ENCODE data around the gene CERS5. TPM values are rescaled to one million over a fixed set of nuclear protein-coding genes. Genes with fewer than 3 reads are reported as not detected.

Gene CERS5
- total and polyA plus RNA-seq, 10 of the 15 experiments (the other 5 are each of a cell fraction or from before 2014, with no cell fraction given), result 6.8 to 50.1 (median 31.8) TPM

- no peaks in the 10 kb centered on the region for H3K4me1 ChIP-seq (ENCODE audit: control insufficient read depth, insufficient read depth, low read length)
- ChIA-PET CTCF (interaction anchor here (0.9 to 1.7 kb wide), 8 partner anchors 14 to 151 kb away, joined by 3 to 5 read pairs (median 4); partner anchors contain the start of gene LIMA1), POLR2A (no interaction called here), SMC1A (ENCODE audit: uncharacterized antibody, unreplicated experiment) (interaction anchor here (0.7 to 1.6 kb wide), 6 partner anchors 9 to 579 kb away, joined by 3 to 7 read pairs (median 5); no protein-coding TSS in a partner anchor), RAD21 (ENCODE audit: unreplicated experiment) (interaction anchor here (0.9 to 1.6 kb wide), 2 partner anchors 9 to 17 kb away, joined by 3 to 4 read pairs; no protein-coding TSS in a partner anchor)
- peaks cover 3 to 14% of the 10 kb centered on the region in 2 experiments for H3K36me3 ChIP-seq (ENCODE audit: control insufficient read depth in 2 of 2, insufficient read depth in 2 of 2, low read length in 1 of 2)
- no peaks in the 10 kb centered on the region for H3K9me3 ChIP-seq (replicated peaks; ENCODE audit: control insufficient read depth, insufficient read depth, low read length)
- in situ Hi-C loops (cut with MboI) (no loop called here), intact Hi-C loops (cut with micrococcal nuclease; ENCODE audit: unreplicated experiment) (no loop called here)
- TF ChIP-seq ZBED1 (IDR thresholded peaks at IDR 0.05; ENCODE audit: borderline replicate concordance), result no peak
- no peak for TF ChIP-seq NFXL1 (IDR thresholded peaks at IDR 0.05; ENCODE audit: borderline replicate concordance)
- TF ChIP-seq CBX5 (IDR thresholded peaks at IDR 0.05; ENCODE audit: low read depth), result no peak
- TF ChIP-seq STAT3 (IDR thresholded peaks at IDR 0.05; ENCODE audit: low read depth, low read length), result no peak
- TF ChIP-seq POLR2A (IDR thresholded peaks at IDR 0.05; ENCODE audit: low read depth, low read length), result no peak
- no peak for TF ChIP-seq YY1 (IDR thresholded peaks at IDR 0.05; ENCODE audit: low read depth, low read length)
- no peak for TF ChIP-seq TARDBP (IDR thresholded peaks at IDR 0.05; ENCODE audit: borderline replicate concordance)
- TF ChIP-seq, protein P1, sequence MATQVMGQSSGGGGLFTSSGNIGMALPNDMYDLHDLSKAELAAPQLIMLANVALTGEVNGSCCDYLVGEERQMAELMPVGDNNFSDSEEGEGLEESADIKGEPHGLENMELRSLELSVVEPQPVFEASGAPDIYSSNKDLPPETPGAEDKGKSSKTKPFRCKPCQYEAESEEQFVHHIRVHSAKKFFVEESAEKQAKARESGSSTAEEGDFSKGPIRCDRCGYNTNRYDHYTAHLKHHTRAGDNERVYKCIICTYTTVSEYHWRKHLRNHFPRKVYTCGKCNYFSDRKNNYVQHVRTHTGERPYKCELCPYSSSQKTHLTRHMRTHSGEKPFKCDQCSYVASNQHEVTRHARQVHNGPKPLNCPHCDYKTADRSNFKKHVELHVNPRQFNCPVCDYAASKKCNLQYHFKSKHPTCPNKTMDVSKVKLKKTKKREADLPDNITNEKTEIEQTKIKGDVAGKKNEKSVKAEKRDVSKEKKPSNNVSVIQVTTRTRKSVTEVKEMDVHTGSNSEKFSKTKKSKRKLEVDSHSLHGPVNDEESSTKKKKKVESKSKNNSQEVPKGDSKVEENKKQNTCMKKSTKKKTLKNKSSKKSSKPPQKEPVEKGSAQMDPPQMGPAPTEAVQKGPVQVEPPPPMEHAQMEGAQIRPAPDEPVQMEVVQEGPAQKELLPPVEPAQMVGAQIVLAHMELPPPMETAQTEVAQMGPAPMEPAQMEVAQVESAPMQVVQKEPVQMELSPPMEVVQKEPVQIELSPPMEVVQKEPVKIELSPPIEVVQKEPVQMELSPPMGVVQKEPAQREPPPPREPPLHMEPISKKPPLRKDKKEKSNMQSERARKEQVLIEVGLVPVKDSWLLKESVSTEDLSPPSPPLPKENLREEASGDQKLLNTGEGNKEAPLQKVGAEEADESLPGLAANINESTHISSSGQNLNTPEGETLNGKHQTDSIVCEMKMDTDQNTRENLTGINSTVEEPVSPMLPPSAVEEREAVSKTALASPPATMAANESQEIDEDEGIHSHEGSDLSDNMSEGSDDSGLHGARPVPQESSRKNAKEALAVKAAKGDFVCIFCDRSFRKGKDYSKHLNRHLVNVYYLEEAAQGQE (IDR thresholded peaks at IDR 0.05; ENCODE audit: low read depth, low read length), result no peak
- TF ChIP-seq EZH2 (IDR thresholded peaks at IDR 0.05; ENCODE audit: borderline replicate concordance, control insufficient read depth, low read depth, low read length), result no peak
- no peak for TF ChIP-seq ATF7 (IDR thresholded peaks at IDR 0.05; ENCODE audit: low read depth)
- no peak for TF ChIP-seq CREB1 (IDR thresholded peaks at IDR 0.05; ENCODE audit: low read depth)
- no peak for TF ChIP-seq SIX5 (IDR thresholded peaks at IDR 0.05; ENCODE audit: low read depth, low read length, severe bottlenecking)
- TF ChIP-seq MYB (IDR thresholded peaks at IDR 0.05; ENCODE audit: borderline replicate concordance, low read depth, low read length), result no peak
- no peak for TF ChIP-seq ZNF217 (IDR thresholded peaks at IDR 0.05)
- TF ChIP-seq, protein P2, sequence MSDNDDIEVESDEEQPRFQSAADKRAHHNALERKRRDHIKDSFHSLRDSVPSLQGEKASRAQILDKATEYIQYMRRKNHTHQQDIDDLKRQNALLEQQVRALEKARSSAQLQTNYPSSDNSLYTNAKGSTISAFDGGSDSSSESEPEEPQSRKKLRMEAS (IDR thresholded peaks at IDR 0.05; ENCODE audit: low read depth, low read length), result no peak
- H3K79me2 ChIP-seq (ENCODE audit: control insufficient read depth, insufficient read depth, low read length), result no peaks in the 10 kb centered on the region
- WGBS (ENCODE audit: insufficient coverage, insufficient replicate concordance, low lambda C conversion rate, missing lambda C conversion rate), result 100% methylated on average over 4 of the region's 4 CpGs
- no peaks in the 10 kb centered on the region for H3K27me3 ChIP-seq (replicated peaks in 1 of 2; ENCODE audit: control insufficient read depth in 2 of 2, insufficient read depth in 2 of 2, low read length in 1 of 2)
- no peak overlapping the region for H3K4me2 ChIP-seq (ENCODE audit: control insufficient read depth, insufficient read depth)
- DNase-seq (ENCODE audit: low read depth, low spot score) (no peak), FAIRE-seq (no peak), ATAC-seq (no peak)
- H3K9ac ChIP-seq (ENCODE audit: control insufficient read depth, insufficient read depth, low read length), result no peak overlapping the region
- no peak overlapping the region for H3K27ac ChIP-seq (ENCODE audit: control insufficient read depth, insufficient read depth)
- H2AFZ ChIP-seq (ENCODE audit: control insufficient read depth, low read depth, low read length), result no peak overlapping the region
- BruUV-seq (replicated peaks), result no TSS peak
- no peak overlapping the region for H3K4me3 ChIP-seq
- no peaks in the 10 kb centered on the region for H4K20me1 ChIP-seq (ENCODE audit: control insufficient read depth, insufficient read depth)
Observed at GRCh38 chr12:50195832-50196231, 28.7 kb upstream of the CERS5 start.
